ENCODE results near the gene MSMP. TPM values are rescaled to one million over a fixed set of nuclear protein-coding genes. Genes with fewer than 3 reads are reported as not detected.

Gene MSMP
- polyA plus RNA-seq, 1 donor, result not detected

- no peak for DNase-seq
These were observed 34.5 kb downstream of the MSMP start for GRCh38 chr9:35719546-35719945.

GRCh38 chr9:35718721-35719511 is 35.2 kb downstream of the MSMP start:
- no peak for DNase-seq

GRCh38 chr9:35717132-35717870 is 36.8 kb downstream of the MSMP start:
- DNase-seq, result no peak

GRCh38 chr9:35716230-35716629 is 37.8 kb downstream of the MSMP start:
- no peak for DNase-seq

GRCh38 chr9:35714579-35715252 is 39.4 kb downstream of the MSMP start:
- DNase-seq, result no peak

- DNase-seq, result no peak
These were observed 40.0 kb downstream of the MSMP start for GRCh38 chr9:35714123-35714522.

- no peak for DNase-seq
These were observed 40.5 kb downstream of the MSMP start for GRCh38 chr9:35713578-35713977.

- no peak for DNase-seq
These were observed 41.2 kb downstream of the MSMP start for GRCh38 chr9:35712762-35713400.

- peak; percentile 30 for DNase-seq
These were observed 42.3 kb downstream of the MSMP start for GRCh38 chr9:35711501-35712428.

- DNase-seq, result no peak
These were observed 43.1 kb downstream of the MSMP start for GRCh38 chr9:35710818-35711500.

- DNase-seq, result no peak
These were observed 45.9 kb downstream of the MSMP start for GRCh38 chr9:35708146-35708545.

- no peak for DNase-seq
These were observed 47.1 kb downstream of the MSMP start for GRCh38 chr9:35706951-35707350.

GRCh38 chr9:35705836-35706430 is 48.1 kb downstream of the MSMP start:
- DNase-seq, result no peak

- no peak for DNase-seq
These were observed 48.7 kb downstream of the MSMP start for GRCh38 chr9:35705372-35705771.

GRCh38 chr9:35703906-35704672 is 50.0 kb downstream of the MSMP start:
- no peak for DNase-seq

Data from left kidney (tissue), 2 donors.